ENCODE data around the gene ANO9.

- TF ChIP-seq, protein P1, sequence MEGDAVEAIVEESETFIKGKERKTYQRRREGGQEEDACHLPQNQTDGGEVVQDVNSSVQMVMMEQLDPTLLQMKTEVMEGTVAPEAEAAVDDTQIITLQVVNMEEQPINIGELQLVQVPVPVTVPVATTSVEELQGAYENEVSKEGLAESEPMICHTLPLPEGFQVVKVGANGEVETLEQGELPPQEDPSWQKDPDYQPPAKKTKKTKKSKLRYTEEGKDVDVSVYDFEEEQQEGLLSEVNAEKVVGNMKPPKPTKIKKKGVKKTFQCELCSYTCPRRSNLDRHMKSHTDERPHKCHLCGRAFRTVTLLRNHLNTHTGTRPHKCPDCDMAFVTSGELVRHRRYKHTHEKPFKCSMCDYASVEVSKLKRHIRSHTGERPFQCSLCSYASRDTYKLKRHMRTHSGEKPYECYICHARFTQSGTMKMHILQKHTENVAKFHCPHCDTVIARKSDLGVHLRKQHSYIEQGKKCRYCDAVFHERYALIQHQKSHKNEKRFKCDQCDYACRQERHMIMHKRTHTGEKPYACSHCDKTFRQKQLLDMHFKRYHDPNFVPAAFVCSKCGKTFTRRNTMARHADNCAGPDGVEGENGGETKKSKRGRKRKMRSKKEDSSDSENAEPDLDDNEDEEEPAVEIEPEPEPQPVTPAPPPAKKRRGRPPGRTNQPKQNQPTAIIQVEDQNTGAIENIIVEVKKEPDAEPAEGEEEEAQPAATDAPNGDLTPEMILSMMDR (conservative IDR thresholded peaks at IDR 0.05; ENCODE audit: low read depth in 2 of 2), result no peak
- no peak for TF ChIP-seq EZH2 (IDR thresholded peaks at IDR 0.05; ENCODE audit: low read depth, unreplicated experiment)
Measured at GRCh38 chr11:425301-425700, 16.5 kb downstream of the ANO9 start.
